OCI-LY1 (cell line): Measurements from ENCODE around the gene MAP3K9.

Experiments
- H2AFZ ChIP-seq: fragments of 200-600 bp; sonication (generic), shearing (Covaris generic); 2 replicates; pipeline ENCODE4 v1.6.0; 2014; ENCODE audit warnings: antibody characterized with exemption, mild to moderate bottlenecking, low read length
- H3F3A ChIP-seq: fragments of 200-600 bp; sonication (generic), shearing (Covaris generic); 2 replicates; pipeline ENCODE4 v1.6.0; 2014; ENCODE audit warnings: mild to moderate bottlenecking, antibody characterized with exemption, low read length, moderate library complexity; ENCODE audit not compliant: insufficient read depth
- H3K27ac ChIP-seq: fragments of 200-600 bp; sonication (generic); 2 replicates; pipeline ENCODE4 v1.5.1; 2014; ENCODE audit warnings: low read length, mixed run types, mild to moderate bottlenecking, low read depth; ENCODE audit not compliant: poor library complexity, severe bottlenecking
- H3K27me3 ChIP-seq: fragments of 200-600 bp; sonication (generic); 2 replicates; pipeline ENCODE4 v1.6.0; 2014; ENCODE audit warnings: antibody characterized with exemption, mild to moderate bottlenecking, low read length, moderate library complexity; ENCODE audit not compliant: insufficient read depth
- H3K36me3 ChIP-seq: fragments of 200-600 bp; sonication (generic); 2 replicates; pipeline ENCODE4 v1.6.1; 2014; ENCODE audit warnings: mild to moderate bottlenecking, antibody characterized with exemption, low read length, moderate library complexity, mixed read lengths; ENCODE audit not compliant: insufficient read depth
- H3K4me1 ChIP-seq: fragments of 200-600 bp; sonication (generic); 2 replicates; pipeline ENCODE4 v1.5.1; 2014; ENCODE audit warnings: mild to moderate bottlenecking, low read length, moderate library complexity; ENCODE audit not compliant: insufficient read depth, severe bottlenecking
- H3K4me2 ChIP-seq: fragments of 200-600 bp; sonication (generic), shearing (Covaris generic); 2 replicates; pipeline ENCODE4 v1.6.1; 2014; ENCODE audit warnings: low read length
- H3K4me3 ChIP-seq: fragments of 200-600 bp; sonication (generic); 2 replicates; pipeline ENCODE4 v1.5.1; 2014; ENCODE audit warnings: low read length, low read depth, mild to moderate bottlenecking, mixed read lengths; ENCODE audit not compliant: poor library complexity, severe bottlenecking
- H3K79me2 ChIP-seq: fragments of 200-600 bp; shearing (Covaris generic); 2 replicates; pipeline ENCODE4 v1.6.1; 2016; ENCODE audit warnings: mixed run types, low read length, mixed read lengths; ENCODE audit not compliant: insufficient read depth
- H3K9ac ChIP-seq: fragments of 200-600 bp; sonication (generic), shearing (Covaris generic); 2 replicates; pipeline ENCODE4 v1.6.1; 2014; ENCODE audit warnings: mild to moderate bottlenecking, low read length, mixed read lengths
- H3K9me2 ChIP-seq: fragments of 200-600 bp; sonication (generic), shearing (Covaris generic); 2 replicates; pipeline ENCODE4 v1.6.1; 2014; ENCODE audit warnings: low read depth, mild to moderate bottlenecking, low read length, mixed read lengths
- H3K9me3 ChIP-seq: fragments of 200-600 bp; shearing (Covaris generic); 2 replicates; pipeline ENCODE4 v1.6.1; 2014; ENCODE audit warnings: low read length, mixed read lengths
- H4K20me1 ChIP-seq: fragments of 200-600 bp; sonication (generic), shearing (Covaris generic); 2 replicates; pipeline ENCODE4 v1.6.0; 2016; ENCODE audit warnings: mild to moderate bottlenecking, low read length; ENCODE audit not compliant: insufficient read depth
- CTCF ChIP-seq: fragments of 200-600 bp; sonication (generic), shearing (Covaris generic); IDR thresholded peaks from 2 replicates; pipeline ENCODE4 v1.5.1; 2017; ENCODE audit warnings: mild to moderate bottlenecking, antibody characterized with exemption, low read length, moderate library complexity, mixed read lengths
- EZH2 ChIP-seq: fragments of 200-600 bp; sonication (generic), shearing (Covaris generic); IDR thresholded peaks from 2 replicates; pipeline ENCODE4 v1.8.0; 2017; ENCODE audit warnings: borderline replicate concordance, mixed run types, mild to moderate bottlenecking, antibody characterized with exemption, low read length, moderate library complexity, mixed read lengths

Gene MAP3K9

GRCh38 chr14:70711451-70711850 lies 97.9 kb downstream of the MAP3K9 start:
- Histone ChIP-seq H3K9me2 (no peaks in the 10 kb centered on the region), H3F3A (no peaks in the 10 kb centered on the region), H3K79me2 (no peaks in the 10 kb centered on the region), H3K9me3 (no peaks in the 10 kb centered on the region), H3K27ac (no peak overlapping the region), H4K20me1 (no peaks in the 10 kb centered on the region), H3K36me3 (no peaks in the 10 kb centered on the region), H2AFZ (no peak overlapping the region), H3K4me3 (no peak overlapping the region), H3K27me3 (no peaks in the 10 kb centered on the region), H3K4me2 (no peak overlapping the region), H3K9ac (no peak overlapping the region), H3K4me1 (no peaks in the 10 kb centered on the region)
- TF ChIP-seq CTCF (no peak), EZH2 (no peak)

GRCh38 chr14:70709726-70710382 lies 99.5 kb downstream of the MAP3K9 start:
- Histone ChIP-seq H3K79me2 (no peaks in the 10 kb centered on the region), H3K9ac (no peak overlapping the region), H3K4me1 (no peaks in the 10 kb centered on the region), H3K36me3 (no peaks in the 10 kb centered on the region), H3K9me2 (no peaks in the 10 kb centered on the region), H3K27me3 (no peaks in the 10 kb centered on the region), H4K20me1 (no peaks in the 10 kb centered on the region), H3F3A (no peaks in the 10 kb centered on the region), H3K27ac (no peak overlapping the region), H3K4me3 (no peak overlapping the region), H2AFZ (no peak overlapping the region), H3K4me2 (no peak overlapping the region), H3K9me3 (no peaks in the 10 kb centered on the region)
- TF ChIP-seq EZH2 (no peak), CTCF (no peak)

GRCh38 chr14:70708717-70709570 lies 100.4 kb downstream of the MAP3K9 start:
- no peak overlapping the region for H2AFZ ChIP-seq
- no peaks in the 10 kb centered on the region for H3K9me2 ChIP-seq
- no peaks in the 10 kb centered on the region for H3K4me1 ChIP-seq
- H3K9ac ChIP-seq, result no peak overlapping the region
- no peaks in the 10 kb centered on the region for H3K9me3 ChIP-seq
- no peaks in the 10 kb centered on the region for H4K20me1 ChIP-seq
- H3K4me2 ChIP-seq, result no peak overlapping the region
- no peak overlapping the region for H3K4me3 ChIP-seq
- H3K36me3 ChIP-seq, result no peaks in the 10 kb centered on the region
- H3F3A ChIP-seq, result no peaks in the 10 kb centered on the region
- no peaks in the 10 kb centered on the region for H3K79me2 ChIP-seq
- TF ChIP-seq EZH2, result no peak
- TF ChIP-seq CTCF, result no peak
- H3K27me3 ChIP-seq, result no peaks in the 10 kb centered on the region
- no peak overlapping the region for H3K27ac ChIP-seq
